ENCODE measurements around the gene GNA15. TPM values are rescaled to one million over a fixed set of nuclear protein-coding genes. Genes with fewer than 3 reads are reported as not detected.
A peak's percentile ranks its signal among the peaks of the same experiment; 100 is the strongest.

GNA15 gene
- total RNA-seq, 1 donor, result 0.36 TPM

GRCh38 chr19:3136684-3137055 is 837 bp downstream of the GNA15 start:
- peaks cover 17% of the 10 kb centered on the region for H3K4me1 ChIP-seq (ENCODE audit: insufficient read depth, low read length)
- no peak for DNase-seq (ENCODE audit: insufficient read length, low spot score, missing footprints)
- H3K79me2 ChIP-seq (ENCODE audit: insufficient read depth, low read length), result no peaks in the 10 kb centered on the region
- H3K9me3 ChIP-seq (ENCODE audit: low read depth, low read length), result no peaks in the 10 kb centered on the region
- H4K20me1 ChIP-seq (ENCODE audit: insufficient read depth, low read length), result no peaks in the 10 kb centered on the region
- no peak overlapping the region for H3K27ac ChIP-seq (ENCODE audit: low read depth, low read length)
- H2AFZ ChIP-seq (ENCODE audit: low read length), result no peak overlapping the region
- no peaks in the 10 kb centered on the region for H3K36me3 ChIP-seq (ENCODE audit: insufficient read depth, low read length)
- H3K4me3 ChIP-seq (ENCODE audit: insufficient read depth, low read length), result no peak overlapping the region
- H3K4me2 ChIP-seq (ENCODE audit: insufficient read depth, low read length), result no peak overlapping the region
- TF ChIP-seq, protein P1, sequence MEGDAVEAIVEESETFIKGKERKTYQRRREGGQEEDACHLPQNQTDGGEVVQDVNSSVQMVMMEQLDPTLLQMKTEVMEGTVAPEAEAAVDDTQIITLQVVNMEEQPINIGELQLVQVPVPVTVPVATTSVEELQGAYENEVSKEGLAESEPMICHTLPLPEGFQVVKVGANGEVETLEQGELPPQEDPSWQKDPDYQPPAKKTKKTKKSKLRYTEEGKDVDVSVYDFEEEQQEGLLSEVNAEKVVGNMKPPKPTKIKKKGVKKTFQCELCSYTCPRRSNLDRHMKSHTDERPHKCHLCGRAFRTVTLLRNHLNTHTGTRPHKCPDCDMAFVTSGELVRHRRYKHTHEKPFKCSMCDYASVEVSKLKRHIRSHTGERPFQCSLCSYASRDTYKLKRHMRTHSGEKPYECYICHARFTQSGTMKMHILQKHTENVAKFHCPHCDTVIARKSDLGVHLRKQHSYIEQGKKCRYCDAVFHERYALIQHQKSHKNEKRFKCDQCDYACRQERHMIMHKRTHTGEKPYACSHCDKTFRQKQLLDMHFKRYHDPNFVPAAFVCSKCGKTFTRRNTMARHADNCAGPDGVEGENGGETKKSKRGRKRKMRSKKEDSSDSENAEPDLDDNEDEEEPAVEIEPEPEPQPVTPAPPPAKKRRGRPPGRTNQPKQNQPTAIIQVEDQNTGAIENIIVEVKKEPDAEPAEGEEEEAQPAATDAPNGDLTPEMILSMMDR (IDR thresholded peaks at IDR 0.05; ENCODE audit: extremely low read depth, low read depth, low read length), result no peak
- H3K27me3 ChIP-seq (ENCODE audit: insufficient read depth, low read length), result no peaks in the 10 kb centered on the region

- H3K27ac ChIP-seq (ENCODE audit: low read depth, low read length), result no peak overlapping the region
- TF ChIP-seq, protein P1 (IDR thresholded peaks at IDR 0.05; ENCODE audit: extremely low read depth, low read depth, low read length), result no peak
- no peaks in the 10 kb centered on the region for H4K20me1 ChIP-seq (ENCODE audit: insufficient read depth, low read length)
- no peaks in the 10 kb centered on the region for H3K27me3 ChIP-seq (ENCODE audit: insufficient read depth, low read length)
- peak; percentile 73 for DNase-seq (ENCODE audit: insufficient read length, low spot score, missing footprints)
- no peak overlapping the region for H2AFZ ChIP-seq (ENCODE audit: low read length)
- H3K36me3 ChIP-seq (ENCODE audit: insufficient read depth, low read length), result no peaks in the 10 kb centered on the region
- no peak overlapping the region for H3K4me3 ChIP-seq (ENCODE audit: insufficient read depth, low read length)
- H3K79me2 ChIP-seq (ENCODE audit: insufficient read depth, low read length), result no peaks in the 10 kb centered on the region
- H3K4me1 ChIP-seq (ENCODE audit: insufficient read depth, low read length), result peaks cover 21% of the 10 kb centered on the region
- no peaks in the 10 kb centered on the region for H3K9me3 ChIP-seq (ENCODE audit: low read depth, low read length)
- H3K4me2 ChIP-seq (ENCODE audit: insufficient read depth, low read length), result no peak overlapping the region
Measured at GRCh38 chr19:3137119-3137518, 1.3 kb downstream of the GNA15 start.

DNA sequence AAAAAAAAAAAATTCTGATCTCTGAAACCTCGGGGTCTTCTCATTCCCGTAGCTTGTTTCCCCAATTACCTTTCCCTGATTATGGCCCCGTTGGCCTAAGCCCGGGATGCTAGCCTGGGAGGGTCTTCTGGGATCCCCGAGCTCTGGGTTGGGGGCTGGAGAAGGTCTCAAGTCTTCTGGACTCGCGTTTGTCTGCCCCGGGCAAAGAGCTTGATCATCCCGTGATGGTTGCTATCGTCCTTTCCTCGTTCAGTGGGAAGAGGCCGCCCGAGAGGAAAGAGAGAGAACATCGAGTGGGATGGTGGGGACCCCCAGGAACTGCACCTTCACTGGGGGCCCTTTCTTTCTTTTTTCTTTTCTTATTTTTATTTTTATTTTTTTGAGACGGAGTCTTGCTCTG is 2.4 kb downstream of the GNA15 start:
- H4K20me1 ChIP-seq (ENCODE audit: insufficient read depth, low read length), result no peaks in the 10 kb centered on the region
- no peak overlapping the region for H3K4me3 ChIP-seq (ENCODE audit: insufficient read depth, low read length)
- no peak overlapping the region for H3K4me2 ChIP-seq (ENCODE audit: insufficient read depth, low read length)
- no peak overlapping the region for H2AFZ ChIP-seq (ENCODE audit: low read length)
- H3K9me3 ChIP-seq (ENCODE audit: low read depth, low read length), result no peaks in the 10 kb centered on the region
- no peaks in the 10 kb centered on the region for H3K79me2 ChIP-seq (ENCODE audit: insufficient read depth, low read length)
- H3K27me3 ChIP-seq (ENCODE audit: insufficient read depth, low read length), result no peaks in the 10 kb centered on the region
- H3K36me3 ChIP-seq (ENCODE audit: insufficient read depth, low read length), result no peaks in the 10 kb centered on the region
- no peak for DNase-seq (ENCODE audit: insufficient read length, low spot score, missing footprints)
- TF ChIP-seq, protein P1 (IDR thresholded peaks at IDR 0.05; ENCODE audit: extremely low read depth, low read depth, low read length), result no peak
- no peak overlapping the region for H3K27ac ChIP-seq (ENCODE audit: low read depth, low read length)
- H3K4me1 ChIP-seq (ENCODE audit: insufficient read depth, low read length), result peaks cover 26% of the 10 kb centered on the region

DNA sequence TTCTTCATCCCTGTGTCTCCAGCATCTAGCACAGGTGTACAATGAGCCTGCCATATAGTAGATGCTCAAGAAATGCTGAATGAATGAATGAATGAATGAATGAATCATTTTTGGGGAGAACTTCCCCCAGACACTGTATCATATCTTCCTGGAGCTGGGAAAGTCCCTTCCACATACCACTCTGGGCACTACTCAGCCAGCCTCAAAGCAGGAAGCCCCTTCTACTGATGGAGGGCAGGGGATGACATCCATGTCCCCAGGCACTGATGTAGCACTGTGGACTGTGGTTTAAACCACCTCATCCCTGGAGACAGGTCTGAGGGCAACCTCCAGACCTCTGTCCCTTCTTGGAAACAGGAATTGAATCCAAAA is 4.8 kb downstream of the GNA15 start:
- H4K20me1 ChIP-seq (ENCODE audit: insufficient read depth, low read length), result no peaks in the 10 kb centered on the region
- TF ChIP-seq, protein P1 (IDR thresholded peaks at IDR 0.05; ENCODE audit: extremely low read depth, low read depth, low read length), result no peak
- H3K4me2 ChIP-seq (ENCODE audit: insufficient read depth, low read length), result no peak overlapping the region
- no peaks in the 10 kb centered on the region for H3K9me3 ChIP-seq (ENCODE audit: low read depth, low read length)
- no peak overlapping the region for H3K27ac ChIP-seq (ENCODE audit: low read depth, low read length)
- H3K36me3 ChIP-seq (ENCODE audit: insufficient read depth, low read length), result no peaks in the 10 kb centered on the region
- DNase-seq (ENCODE audit: insufficient read length, low spot score, missing footprints), result no peak
- H3K4me1 ChIP-seq (ENCODE audit: insufficient read depth, low read length), result peaks cover 19% of the 10 kb centered on the region
- no peak overlapping the region for H3K4me3 ChIP-seq (ENCODE audit: insufficient read depth, low read length)
- no peaks in the 10 kb centered on the region for H3K79me2 ChIP-seq (ENCODE audit: insufficient read depth, low read length)
- H3K27me3 ChIP-seq (ENCODE audit: insufficient read depth, low read length), result no peaks in the 10 kb centered on the region
- no peak overlapping the region for H2AFZ ChIP-seq (ENCODE audit: low read length)
